Keratinocyte (primary cell): Measurements from ENCODE around the gene OR1D5. TPM values are rescaled to one million over a fixed set of nuclear protein-coding genes. Genes with fewer than 3 reads are reported as not detected.

Source experiments
- DNase-seq: peaks from one replicate; pipeline ENCODE4 v3.0.0-alpha.2; 2011; ENCODE audit warnings: low read depth, missing footprints, low spot score
- FAIRE-seq: peaks from 2 replicates; lab custom pipeline; 2011; peaks lifted over from hg19 to GRCh38; lab: Jason Lieb, UNC
- H2AFZ ChIP-seq: 2 replicates; pipeline ENCODE4 v1.6.0; 2012; ENCODE audit warnings: low read length, control low read depth, inconsistent platforms; ENCODE audit not compliant: control insufficient read depth
- H3K27ac ChIP-seq: 2 replicates; pipeline ENCODE4 v1.5.1; 2011; ENCODE audit warnings: low read length; ENCODE audit not compliant: control insufficient read depth, insufficient read depth
- H3K27me3 ChIP-seq: 3 replicates; pipeline ENCODE4 v1.6.0; 2011; ENCODE audit warnings: low read length; ENCODE audit not compliant: control insufficient read depth, insufficient read depth; ENCODE audit errors: extremely low read depth
- H3K36me3 ChIP-seq, 2 experiments: 2 replicates in 1 of 2; 3 replicates in 1 of 2; pipeline ENCODE4 v1.5.1; 2011; ENCODE audit warnings: low read length in 2 of 2, mild to moderate bottlenecking in 1 of 2; ENCODE audit not compliant: control insufficient read depth in 2 of 2, insufficient read depth in 2 of 2; ENCODE audit errors: extremely low read depth in 1 of 2
- H3K4me1 ChIP-seq: 3 replicates; pipeline ENCODE4 v1.5.1; 2011; ENCODE audit warnings: low read length; ENCODE audit not compliant: control insufficient read depth, insufficient read depth; ENCODE audit errors: extremely low read depth
- H3K4me2 ChIP-seq: 3 replicates; pipeline ENCODE4 v1.6.0; 2011; ENCODE audit warnings: low read depth, low read length; ENCODE audit not compliant: control insufficient read depth, insufficient read depth; ENCODE audit errors: extremely low read depth
- H3K4me3 ChIP-seq, 3 experiments: fragments of 200-600 bp in 1 of 3; sonication (generic) in 1 of 3; 2 replicates in 2 of 3; 3 replicates in 1 of 3; pipeline ENCODE4 v1.5.1; 2011 to 2016; ENCODE audit warnings: low read length in 3 of 3, mild to moderate bottlenecking in 3 of 3, control low read depth in 2 of 3, inconsistent platforms in 1 of 3, low read depth in 1 of 3, mixed read lengths in 1 of 3, mixed run types in 1 of 3, moderate library complexity in 1 of 3; ENCODE audit not compliant: control insufficient read depth in 2 of 3, insufficient read depth in 2 of 3; ENCODE audit errors: extremely low read depth in 1 of 3
- H3K79me2 ChIP-seq: 2 replicates; pipeline ENCODE4 v1.6.0; 2012; ENCODE audit warnings: low read length; ENCODE audit not compliant: control insufficient read depth, insufficient read depth
- H3K9ac ChIP-seq: 3 replicates; pipeline ENCODE4 v1.6.0; 2011; ENCODE audit warnings: low read length; ENCODE audit not compliant: control insufficient read depth, insufficient read depth; ENCODE audit errors: extremely low read depth
- H3K9me1 ChIP-seq: 3 replicates; pipeline ENCODE4 v1.6.0; 2011; ENCODE audit warnings: low read length; ENCODE audit not compliant: control insufficient read depth, insufficient read depth; ENCODE audit errors: extremely low read depth
- H3K9me3 ChIP-seq: 2 replicates; pipeline ENCODE4 v1.5.1; 2012; ENCODE audit warnings: low read depth, low read length; ENCODE audit not compliant: control insufficient read depth
- H4K20me1 ChIP-seq: 3 replicates; pipeline ENCODE4 v1.6.0; 2011; ENCODE audit warnings: low read length; ENCODE audit not compliant: control insufficient read depth, insufficient read depth; ENCODE audit errors: extremely low read depth
- CTCF ChIP-seq, 3 experiments: IDR thresholded peaks in 1 of 3; conservative IDR thresholded peaks in 1 of 3; optimal IDR thresholded peaks in 1 of 3; 2 replicates in 2 of 3; 3 replicates in 1 of 3; pipeline versions ENCODE3 to v1.5.1; 2011; ENCODE audit warnings: low read length in 3 of 3, mild to moderate bottlenecking in 3 of 3, moderate library complexity in 2 of 3, control low read depth in 1 of 3, inconsistent platforms in 1 of 3; ENCODE audit not compliant: insufficient read depth in 2 of 3; ENCODE audit errors: extremely low read depth in 1 of 3
- EZH2 ChIP-seq: IDR thresholded peaks from one replicate; pipeline ENCODE4 v1.6.1; 2012; ENCODE audit warnings: inconsistent platforms, mild to moderate bottlenecking, low read length, moderate library complexity
- dilution Hi-C: fragments of 300-500 bp; cut with MboI; formaldehyde crosslinking; loops from one replicate; pipeline ENCODE4 v1.7.0; 2020; ENCODE audit warnings: low sequenced_read_pairs; ENCODE audit not compliant: extremely low pct_ligation_motif_present
- polyA plus RNA-seq, 5 experiments: library from polyadenylated mRNA; depleted of rRNA in 3 of 5; stranded (reverse) in 3 of 5; stranded (forward) in 1 of 5; unstranded in 1 of 5; fragments of >200 nt; gene quantifications; 1 replicate in 1 of 5; 2 replicates in 3 of 5; 3 replicates in 1 of 5; pipeline versions ENCODE4 v1.2.1 to v1.2.3, GENCODE V29; 2011 to 2012; ENCODE audit warnings: missing spikeins in 2 of 5, low read depth in 1 of 5, low replicate concordance in 1 of 5

OR1D5 gene
- polyA plus RNA-seq, 1 donor (not counting 4 experiments of a cell fraction or from before 2014, with no cell fraction given): not detected

- no peaks in the 10 kb centered on the region for H4K20me1 ChIP-seq
- dilution Hi-C loops: no loop called here
- no peak for DNase-seq
- no peak overlapping the region for H3K4me2 ChIP-seq
- H2AFZ ChIP-seq: no peak overlapping the region
- H3K9me3 ChIP-seq: no peaks in the 10 kb centered on the region
- H3K4me1 ChIP-seq: peaks cover 5% of the 10 kb centered on the region
- no peaks in the 10 kb centered on the region for H3K9me1 ChIP-seq
- no peaks in the 10 kb centered on the region for H3K27me3 ChIP-seq
- H3K4me3 ChIP-seq: no peak overlapping the region
- H3K36me3 ChIP-seq: peaks cover 28 to 31% of the 10 kb centered on the region in 2 experiments
- H3K9ac ChIP-seq: no peak overlapping the region
- no peak overlapping the region for H3K27ac ChIP-seq
- no peak for FAIRE-seq
- no peaks in the 10 kb centered on the region for H3K79me2 ChIP-seq
- TF ChIP-seq CTCF (optimal IDR thresholded peaks at IDR 0.05 in 1 of 3, IDR thresholded peaks at IDR 0.05 in 1 of 3, conservative IDR thresholded peaks at IDR 0.05 in 1 of 3; ENCODE audit: extremely low read depth in 1 of 3, insufficient read depth in 2 of 3, low read length in 3 of 3) (no peak), EZH2 (no peak)
Observed at GRCh38 chr17:3020381-3020780, 43.0 kb downstream of the OR1D5 start.

DNA sequence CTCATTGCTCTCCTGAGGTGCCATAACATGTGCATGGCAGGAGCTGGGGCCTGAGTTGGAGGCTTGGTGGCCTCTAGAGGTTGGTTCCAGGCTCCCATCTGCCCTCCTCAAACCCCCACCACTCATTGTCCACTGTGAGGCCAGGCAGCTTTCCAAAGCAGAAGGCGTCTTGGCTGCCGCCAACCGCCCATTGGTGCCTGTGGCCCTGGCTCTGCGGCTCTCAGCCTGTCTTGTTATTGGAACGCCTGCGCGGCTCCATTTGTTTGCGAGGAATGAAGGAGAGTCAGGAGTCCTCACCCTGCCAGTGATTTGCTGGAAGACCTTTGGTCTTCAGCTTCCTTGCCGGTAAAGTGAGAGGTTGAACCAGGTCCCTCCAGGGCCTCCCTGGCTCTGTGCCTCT is 43.6 kb downstream of the OR1D5 start:
- no peaks in the 10 kb centered on the region for H3K9me1 ChIP-seq
- dilution Hi-C loops: no loop called here
- DNase-seq (no peak), FAIRE-seq (no peak)
- H3K36me3 ChIP-seq: peaks cover 23 to 31% of the 10 kb centered on the region in 2 experiments
- no peaks in the 10 kb centered on the region for H3K27me3 ChIP-seq
- no peak overlapping the region for H3K27ac ChIP-seq
- H3K9ac ChIP-seq: no peak overlapping the region
- H3K79me2 ChIP-seq: no peaks in the 10 kb centered on the region
- H3K4me3 ChIP-seq: no peak overlapping the region
- H3K4me2 ChIP-seq: no peak overlapping the region
- H3K4me1 ChIP-seq: peaks cover 5% of the 10 kb centered on the region
- no peak for TF ChIP-seq EZH2
- TF ChIP-seq CTCF (optimal IDR thresholded peaks at IDR 0.05 in 1 of 3, IDR thresholded peaks at IDR 0.05 in 1 of 3, conservative IDR thresholded peaks at IDR 0.05 in 1 of 3; ENCODE audit: extremely low read depth in 1 of 3, insufficient read depth in 2 of 3, low read length in 3 of 3): no peak
- no peaks in the 10 kb centered on the region for H3K9me3 ChIP-seq
- H2AFZ ChIP-seq: no peak overlapping the region
- H4K20me1 ChIP-seq: no peaks in the 10 kb centered on the region
